Bone marrow (tissue), 2 donors: ENCODE results near the gene GPR176.
A peak's percentile ranks its signal among the peaks of the same experiment; 100 is the strongest.

Source experiments
- DNase-seq, 2 donors: peaks; one replicate each; lab custom pipeline; 2025; lab: John Stamatoyannopoulos, UW

Gene GPR176, protein sequence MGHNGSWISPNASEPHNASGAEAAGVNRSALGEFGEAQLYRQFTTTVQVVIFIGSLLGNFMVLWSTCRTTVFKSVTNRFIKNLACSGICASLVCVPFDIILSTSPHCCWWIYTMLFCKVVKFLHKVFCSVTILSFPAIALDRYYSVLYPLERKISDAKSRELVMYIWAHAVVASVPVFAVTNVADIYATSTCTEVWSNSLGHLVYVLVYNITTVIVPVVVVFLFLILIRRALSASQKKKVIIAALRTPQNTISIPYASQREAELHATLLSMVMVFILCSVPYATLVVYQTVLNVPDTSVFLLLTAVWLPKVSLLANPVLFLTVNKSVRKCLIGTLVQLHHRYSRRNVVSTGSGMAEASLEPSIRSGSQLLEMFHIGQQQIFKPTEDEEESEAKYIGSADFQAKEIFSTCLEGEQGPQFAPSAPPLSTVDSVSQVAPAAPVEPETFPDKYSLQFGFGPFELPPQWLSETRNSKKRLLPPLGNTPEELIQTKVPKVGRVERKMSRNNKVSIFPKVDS

DNA sequence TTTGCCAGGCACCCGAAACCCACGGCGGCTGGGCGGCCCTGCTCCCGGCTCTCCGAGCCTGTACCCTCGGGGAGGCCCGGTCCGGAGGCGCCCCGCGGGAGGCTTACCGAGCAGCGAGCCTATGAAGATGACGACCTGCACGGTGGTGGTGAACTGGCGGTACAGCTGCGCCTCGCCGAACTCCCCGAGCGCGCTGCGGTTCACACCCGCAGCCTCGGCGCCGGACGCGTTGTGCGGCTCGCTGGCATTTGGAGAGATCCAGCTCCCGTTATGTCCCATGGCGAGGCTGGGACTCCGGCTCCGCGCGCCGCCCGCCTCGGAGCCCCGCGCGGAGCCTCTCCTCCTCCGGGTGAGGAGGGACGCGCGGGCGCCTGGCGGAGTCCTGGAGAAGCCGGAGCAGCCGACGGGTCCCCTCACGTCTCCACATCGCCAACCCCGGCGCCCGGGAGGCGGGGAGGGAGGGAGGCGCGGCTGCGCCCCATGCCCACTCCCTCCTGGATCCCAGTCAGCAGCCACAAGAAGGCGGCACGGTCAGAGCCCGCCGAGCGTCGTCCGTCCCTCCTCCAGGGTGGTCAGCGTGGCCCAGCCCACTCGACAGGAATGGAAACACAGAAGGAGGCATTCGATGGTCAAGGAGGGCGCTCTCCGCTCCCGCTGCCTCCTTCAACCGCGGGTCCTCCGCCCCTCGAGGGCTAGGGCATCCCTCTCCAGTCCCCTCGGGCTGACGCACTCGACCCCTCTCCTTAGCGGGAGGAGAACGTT is at the start of gene GPR176:
Gene GPR176, minus strand, starts transcription at position 519 of the 762 bp plus-strand sequence. Its CDS starts 240 bp downstream, at position 279.
- peak in 1 of 2 donors; percentile 23 for DNase-seq

DNA sequence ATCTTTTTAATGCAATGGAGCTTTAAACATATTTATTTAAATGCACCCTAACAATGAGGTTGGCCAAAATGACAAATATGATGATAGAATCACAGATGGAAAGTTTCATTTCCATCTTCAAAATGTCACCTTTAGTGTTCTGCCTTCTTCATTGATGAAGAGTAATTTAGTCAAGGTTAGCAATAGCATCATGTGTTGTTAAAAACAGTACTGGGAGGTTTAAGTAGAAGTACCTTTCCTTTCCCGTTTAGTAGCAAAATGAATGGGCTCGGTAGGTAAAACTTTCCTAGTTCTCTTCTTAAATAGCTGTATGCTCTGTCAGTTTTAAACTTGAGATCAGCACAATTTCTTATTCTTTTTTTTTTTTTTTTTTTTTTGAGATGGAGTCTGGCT is 48.9 kb upstream of the GPR176 start:
- no peak for DNase-seq

DNA sequence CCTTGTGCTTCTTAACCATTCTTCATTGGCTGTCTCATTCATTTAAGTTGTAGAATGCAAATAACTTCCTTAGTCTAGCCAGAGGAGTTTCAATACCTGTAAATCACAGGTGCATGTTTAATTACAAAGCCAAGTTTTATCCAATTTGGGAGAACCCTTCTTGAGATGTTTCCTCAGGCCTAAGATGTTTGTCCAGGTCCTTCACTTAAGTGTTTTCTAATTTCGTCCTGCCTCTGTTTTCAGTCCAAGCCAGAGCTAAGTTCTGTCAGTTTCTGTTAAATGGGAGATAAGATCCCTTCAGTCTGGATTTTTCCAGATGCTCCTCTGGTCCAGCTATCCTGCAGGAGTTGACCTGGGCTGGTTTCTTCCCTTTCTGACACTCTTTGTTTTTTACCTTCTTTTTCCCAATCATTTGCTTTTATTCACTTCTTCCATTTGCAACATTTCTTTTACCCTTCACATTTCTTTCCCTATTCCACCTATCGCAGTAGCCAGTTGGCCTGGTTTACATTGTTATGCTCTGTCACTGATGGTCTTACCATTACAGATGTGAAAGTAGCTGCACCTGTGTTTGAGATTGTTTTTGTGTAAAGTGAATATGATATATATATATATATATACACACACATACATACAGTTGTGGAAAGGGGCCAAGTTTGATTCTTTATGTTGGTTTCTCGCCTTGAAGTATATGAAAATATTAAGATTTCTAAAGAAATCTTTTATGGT is 48.4 kb upstream of the GPR176 start:
- no peak for DNase-seq

DNA sequence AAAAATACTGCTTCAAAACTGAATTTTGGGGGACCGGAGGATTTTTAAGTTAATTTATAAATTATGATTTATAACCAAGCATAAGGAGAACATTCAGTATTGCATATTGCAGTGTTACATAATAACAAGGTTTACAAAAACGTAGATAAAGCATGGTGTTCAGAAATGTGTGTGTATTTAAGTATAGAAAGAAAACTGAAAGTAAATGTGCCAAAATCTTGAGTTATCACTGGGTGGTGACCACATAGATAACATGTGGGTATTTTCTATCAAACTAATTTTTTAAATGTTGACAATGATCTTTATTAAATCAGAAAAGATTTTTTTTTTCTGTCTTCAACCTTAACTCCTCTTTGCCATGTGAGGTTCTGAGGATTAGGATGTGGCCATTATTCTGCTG is 46.5 kb upstream of the GPR176 start:
- DNase-seq: no peak

DNA sequence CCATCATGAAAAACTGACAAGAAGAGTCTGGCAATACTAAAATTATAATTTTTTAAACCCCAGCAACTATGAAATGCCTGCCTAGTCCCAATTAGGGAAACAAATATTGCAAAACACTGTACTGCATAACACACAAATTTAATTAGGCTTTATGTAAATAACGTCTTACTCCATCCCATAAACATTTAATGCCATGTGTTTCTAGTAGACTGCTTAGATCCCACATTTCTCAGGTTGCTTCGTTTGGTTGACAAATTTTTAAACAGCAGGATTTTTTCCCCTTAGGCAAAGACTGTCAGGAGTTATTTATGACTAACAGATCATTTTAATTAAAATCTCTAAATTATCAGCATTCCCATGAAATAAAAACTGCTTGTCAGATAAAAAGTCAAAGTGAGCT is 43.7 kb upstream of the GPR176 start:
- DNase-seq: no peak

DNA sequence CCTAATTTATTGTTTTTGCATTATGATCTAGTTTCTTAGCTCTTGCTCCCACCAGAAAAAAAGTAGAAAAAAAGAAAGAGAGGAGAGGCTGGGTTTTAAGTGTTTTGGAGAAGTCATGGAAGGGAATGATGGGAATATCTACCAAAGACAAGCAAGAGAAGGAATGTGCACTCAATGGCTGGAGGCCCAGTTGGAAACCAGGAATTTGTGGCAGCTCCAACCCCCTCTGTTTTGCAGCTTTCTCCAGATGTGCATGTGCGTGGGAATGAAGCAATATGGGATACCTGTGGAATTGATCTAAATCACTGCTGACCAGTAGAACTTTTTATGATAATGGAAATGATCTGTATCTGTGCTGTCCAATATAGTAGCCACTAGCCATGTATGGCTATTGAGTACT is 41.0 kb upstream of the GPR176 start:
- DNase-seq: no peak

DNA sequence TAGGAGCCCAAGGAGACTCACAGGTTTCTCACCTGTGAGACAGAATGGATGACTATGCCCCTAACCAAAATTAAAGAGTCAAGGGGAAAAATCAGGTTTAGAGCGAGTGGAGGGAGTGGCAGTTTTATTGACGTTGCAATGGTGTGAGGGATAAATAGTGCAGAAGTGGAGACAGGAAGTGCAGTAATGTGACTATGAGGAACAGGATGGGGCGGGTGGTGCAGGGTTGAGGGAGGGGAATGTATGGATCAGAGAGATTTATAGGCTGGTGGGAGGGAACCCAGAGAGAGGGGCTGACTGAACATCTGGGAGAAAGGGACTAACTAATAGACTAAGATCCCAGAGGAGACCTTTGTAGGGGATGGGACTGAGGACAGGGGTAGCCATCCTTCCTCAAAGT is 40.3 kb upstream of the GPR176 start:
- DNase-seq: peak in 1 of 2 donors; percentile 7

DNA sequence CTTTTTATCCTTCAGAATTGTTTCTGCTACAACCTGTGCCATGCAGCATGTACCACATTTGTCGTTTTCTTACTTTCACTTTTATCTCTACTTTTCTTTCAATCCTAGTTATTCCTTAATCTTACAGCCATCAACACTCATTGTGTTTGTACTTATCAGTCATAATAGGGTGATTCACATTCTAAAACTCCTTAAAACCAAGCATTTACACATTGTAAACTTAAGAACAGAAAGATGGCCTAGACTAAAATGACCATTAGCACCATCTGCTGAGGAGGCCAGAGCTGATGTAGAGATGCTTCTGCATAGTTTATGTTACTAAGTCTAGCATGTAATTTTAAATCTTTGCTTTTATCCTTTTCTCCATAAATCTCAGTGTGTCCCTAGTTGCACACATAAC is 39.3 kb upstream of the GPR176 start:
- no peak for DNase-seq

DNA sequence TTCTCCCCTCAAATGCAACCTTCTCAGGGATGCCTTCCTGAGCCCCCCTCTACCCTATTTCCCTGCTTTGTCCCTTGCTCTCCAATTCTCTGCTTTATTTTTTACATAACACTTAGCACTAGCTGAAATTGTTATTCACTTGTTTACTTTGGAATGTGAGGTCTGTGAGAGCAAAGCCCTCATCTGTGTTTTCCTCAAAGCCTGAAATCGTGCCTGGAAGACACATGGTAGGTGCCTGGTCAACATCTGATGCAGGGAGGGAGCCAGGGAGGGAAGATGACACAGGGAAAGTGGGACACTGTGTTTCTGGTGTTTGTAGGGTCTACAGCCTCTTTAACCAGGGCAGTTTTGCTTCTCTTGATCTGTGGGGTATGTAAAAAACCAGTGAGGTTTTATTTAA is 37.4 kb upstream of the GPR176 start:
- DNase-seq: no peak

DNA sequence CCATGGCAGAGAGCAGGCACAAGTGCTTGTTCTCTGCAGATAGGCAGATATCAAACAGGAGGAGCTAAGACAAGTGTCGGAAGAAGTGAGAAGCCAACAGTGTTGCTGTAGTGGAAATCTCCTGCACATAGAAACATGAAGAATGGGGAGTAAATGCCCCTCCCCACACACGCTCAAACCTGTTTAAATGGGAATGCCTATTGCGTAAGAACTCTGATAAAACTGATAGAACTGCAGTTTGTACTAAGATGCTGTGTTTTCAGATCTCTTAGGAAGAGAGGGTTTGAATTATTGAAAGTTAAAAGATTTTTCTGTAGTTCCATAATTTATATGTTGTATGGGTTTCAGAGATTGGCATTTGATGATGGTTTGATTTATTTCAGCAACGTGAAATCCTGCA is 33.5 kb upstream of the GPR176 start:
- no peak for DNase-seq

DNA sequence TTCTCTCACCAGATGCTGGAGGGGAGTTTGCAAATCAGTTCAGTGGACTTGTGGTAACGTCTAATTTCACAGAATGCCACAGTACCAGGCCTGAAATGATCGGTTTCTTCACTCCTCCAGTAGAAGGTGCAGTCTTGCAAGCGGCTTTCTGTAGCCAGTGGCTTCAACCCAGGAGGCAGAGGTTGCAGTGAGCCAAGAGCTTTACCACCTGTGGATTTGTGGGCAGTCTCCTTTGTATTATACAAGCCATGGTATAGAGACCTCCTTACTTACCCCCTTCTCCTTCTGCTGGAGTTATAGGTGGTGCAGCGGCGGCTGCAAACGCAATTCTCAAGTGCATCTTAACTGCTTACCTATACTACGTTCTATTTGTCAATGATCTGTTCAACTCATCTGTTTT is 31.5 kb upstream of the GPR176 start:
- DNase-seq: no peak

DNA sequence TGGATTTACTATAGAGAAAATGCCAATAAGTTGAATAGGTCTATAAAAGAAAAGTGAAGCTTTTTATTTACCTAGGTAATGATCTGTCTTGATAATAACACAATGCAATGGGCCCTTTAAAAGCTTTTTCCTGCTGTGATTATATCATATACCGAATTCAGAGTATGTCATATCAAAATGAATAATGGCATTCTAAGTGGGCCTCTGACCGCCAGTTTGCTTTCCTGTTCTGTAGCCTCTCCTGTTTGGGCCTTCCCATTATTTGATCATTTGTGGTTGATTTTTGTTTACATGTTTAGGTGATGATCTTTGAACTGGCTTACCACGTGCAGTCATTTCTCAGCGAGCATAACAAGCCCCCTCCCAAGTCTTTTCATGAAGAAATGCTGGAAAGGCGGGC is 28.8 kb upstream of the GPR176 start:
- DNase-seq: no peak

DNA sequence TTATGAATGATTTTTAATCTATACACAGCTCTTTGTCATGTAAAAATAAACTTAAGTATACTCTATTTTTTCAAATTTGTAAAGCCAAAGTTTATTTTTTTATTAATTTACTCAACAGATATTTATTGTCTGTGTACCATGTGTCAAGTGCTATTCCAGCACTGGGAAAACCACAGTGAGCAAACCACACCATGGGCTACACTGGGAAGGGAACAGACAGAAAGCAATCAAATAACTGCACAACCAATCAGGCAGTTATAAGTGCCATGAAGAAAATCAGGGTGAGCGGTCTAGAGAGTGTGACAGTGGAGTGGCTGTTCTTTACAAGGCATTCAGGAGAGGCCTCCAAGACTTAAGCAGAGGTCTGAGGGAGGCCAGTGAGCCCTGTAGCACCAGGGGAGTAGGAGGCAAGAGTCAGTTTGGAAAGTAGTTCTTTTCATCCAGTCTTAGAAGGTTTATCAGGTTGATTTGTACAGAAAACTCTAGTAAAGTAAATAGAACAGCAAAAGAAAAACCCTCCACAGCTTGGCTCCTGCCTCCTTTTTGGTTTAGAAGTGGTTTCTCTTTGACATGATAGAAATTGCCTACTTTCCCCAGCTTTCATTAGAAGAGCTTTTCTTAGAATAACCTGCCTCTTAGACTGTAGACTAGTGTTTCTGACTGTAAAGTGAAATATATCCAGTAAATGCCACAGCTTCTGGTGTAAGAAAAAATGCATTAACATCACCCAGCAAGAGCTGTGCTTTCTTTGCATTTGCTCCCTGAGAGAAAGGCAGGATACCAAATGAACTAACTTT is 27.5 kb upstream of the GPR176 start:
- DNase-seq: no peak

DNA sequence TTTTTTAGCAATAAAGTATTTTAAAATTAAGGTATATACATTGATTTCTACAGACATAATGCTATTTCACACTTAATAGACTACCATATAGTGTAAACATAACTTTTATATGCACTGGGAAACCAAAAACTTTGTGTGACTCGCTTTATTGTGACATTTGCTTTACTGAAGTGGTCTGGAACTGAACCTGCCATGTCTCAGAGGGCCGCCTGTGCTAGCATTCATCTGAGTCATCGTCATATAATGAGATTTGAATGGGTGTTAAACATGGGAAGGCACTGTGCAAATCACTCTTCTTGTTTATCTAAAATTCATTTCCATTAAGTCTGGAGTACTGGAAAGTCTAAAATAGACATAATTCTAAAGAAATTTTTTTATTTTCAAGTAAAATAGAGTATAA is 26.8 kb upstream of the GPR176 start:
- no peak for DNase-seq

DNA sequence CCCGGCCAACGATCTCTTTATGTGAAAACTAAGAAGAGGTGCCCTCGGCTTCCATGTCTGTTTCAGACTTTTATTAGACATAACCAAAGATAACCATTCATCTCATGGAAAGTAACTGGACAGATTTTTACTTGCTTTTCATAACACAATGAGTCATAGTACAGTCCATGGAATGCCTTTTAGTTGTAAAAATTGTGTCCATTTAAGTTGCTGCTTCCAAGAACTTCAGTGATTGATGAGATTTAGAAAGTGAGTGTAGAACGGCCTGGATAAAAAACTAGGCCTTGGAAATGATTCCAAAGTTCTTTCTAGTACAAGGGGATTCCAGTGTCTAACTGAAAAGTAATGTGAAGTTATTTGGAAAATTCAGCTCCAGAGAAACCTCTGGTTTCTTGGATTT is 24.7 kb upstream of the GPR176 start:
- DNase-seq: no peak

DNA sequence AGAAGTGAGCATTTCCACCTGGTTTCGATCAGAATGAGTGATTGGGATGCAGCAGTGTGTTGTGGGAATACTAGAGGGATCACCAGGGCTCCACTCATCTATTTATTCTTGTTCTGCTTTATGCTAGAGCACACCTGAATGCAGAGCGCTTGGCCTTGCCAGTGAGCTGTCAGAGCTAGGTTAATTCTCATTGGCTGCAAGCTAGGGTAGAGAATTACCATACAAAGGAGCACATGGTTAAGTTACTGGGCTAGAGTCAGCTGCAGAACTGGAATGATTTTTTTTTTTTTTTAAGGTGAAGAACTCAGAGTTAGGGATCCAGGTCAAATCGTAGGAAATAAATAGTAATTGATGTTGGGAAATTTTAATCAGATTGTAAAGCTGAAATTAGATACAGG is 22.7 kb upstream of the GPR176 start:
- DNase-seq: no peak

DNA sequence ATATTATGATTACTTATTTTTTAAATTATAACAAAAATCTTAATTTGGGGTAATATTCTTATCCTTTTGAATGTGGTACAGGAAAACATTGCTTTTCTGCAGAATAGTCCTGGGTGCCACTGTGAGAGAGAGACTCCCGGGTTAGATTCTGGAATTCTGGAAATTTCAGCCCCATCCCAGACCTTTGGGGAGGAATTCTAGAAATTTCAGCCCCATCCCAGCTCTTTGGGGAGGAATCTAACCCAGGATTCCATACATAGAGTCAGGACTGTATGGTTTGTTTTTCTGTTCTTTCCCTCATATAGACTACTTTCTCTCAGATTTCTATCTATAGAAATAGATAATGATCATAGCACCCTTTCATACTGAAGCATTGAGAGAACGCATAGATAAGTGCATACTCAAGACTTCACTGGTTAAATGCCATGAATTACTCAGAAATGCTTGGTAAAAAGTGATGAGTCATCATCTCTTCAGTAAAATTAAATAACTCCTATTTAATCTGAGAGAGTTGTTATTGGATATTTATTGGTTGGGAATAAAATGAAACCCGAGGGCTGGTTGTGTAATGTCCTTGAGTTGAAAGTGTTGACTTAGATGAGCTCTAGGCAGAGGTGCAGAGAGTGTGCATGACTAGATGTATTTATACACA is 22.2 kb upstream of the GPR176 start:
- no peak for DNase-seq

DNA sequence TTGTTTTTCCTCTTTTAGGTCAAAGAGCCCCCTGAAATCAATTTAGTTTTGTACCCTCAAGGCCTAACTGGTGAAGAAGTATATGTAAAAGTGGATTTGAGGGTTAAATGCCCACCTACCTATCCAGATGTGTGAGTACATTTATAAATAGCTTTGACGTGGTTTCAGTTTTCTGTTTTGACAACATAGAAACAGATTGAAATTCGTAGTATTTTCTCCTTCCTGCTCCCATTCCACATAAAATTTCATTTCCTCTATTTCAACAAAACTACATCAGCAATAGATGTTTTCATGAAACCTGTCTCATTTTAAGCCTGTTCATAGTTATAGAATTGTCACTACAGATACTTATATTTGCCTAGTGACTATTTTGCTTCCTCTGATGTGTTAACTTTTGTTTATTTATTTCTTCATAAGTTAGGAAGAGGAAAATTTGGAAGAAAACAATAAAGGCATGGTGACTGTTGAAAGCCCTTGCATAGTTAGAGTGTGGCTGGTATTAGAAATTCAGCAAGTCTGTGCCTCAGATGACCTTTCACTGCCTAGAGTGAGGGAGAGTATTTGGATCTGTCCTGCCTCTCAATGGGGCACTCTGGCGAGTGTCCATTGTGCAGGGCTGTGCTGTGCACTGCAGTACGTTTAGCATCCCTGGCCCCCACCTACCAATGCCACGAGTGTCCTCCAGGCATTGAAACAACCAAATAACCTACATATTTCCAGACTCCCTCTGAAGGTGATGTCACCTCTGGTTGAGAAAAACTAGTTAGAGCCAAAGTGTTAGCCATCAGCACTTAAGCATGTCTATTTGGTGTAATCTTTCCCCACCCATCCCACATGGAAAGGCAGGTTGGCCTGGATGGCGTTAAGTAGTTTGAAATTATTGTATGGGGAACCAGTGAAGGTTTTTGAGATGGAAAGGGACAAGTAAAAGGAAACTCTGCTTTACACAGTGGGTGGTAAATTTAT is 19.7 kb upstream of the GPR176 start:
- DNase-seq: peak in 1 of 2 donors; percentile 13

DNA sequence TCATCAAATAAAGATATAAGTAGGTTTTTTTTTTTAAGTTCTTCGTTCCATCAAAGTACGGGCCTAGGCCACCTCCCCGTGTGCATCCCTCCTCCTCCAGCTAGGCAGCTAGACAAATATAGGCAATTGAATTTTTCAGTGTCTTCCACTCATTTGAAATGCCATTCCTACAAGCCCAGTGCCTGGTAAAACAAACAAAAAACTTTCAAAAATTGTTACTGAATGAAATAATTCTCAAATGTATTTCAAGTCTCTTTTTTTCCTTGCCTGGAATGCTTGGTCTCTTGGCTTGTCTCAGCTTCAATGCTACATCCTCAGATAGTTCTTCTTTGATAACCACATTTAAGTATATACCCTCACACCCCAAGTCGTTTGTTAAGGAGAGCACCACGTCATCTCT is 17.6 kb upstream of the GPR176 start:
- DNase-seq: no peak

DNA sequence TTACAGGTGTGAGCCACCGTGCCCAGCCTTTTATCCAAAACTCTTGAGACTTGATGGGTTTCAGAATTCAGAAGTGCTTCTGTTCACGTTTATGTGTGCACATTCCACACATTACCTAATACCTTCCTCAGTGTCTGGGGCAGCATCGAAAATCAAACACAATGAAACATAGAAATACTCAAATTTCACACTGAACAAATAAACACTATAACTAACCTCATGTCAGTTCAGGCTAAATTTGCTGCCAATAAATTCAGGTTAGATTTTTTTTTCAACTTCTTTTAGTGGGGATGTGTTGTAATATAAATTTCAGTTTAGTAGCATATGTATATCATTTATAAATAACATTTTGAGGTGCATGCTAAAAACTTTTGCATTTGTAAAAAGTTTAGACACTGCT is 16.6 kb upstream of the GPR176 start:
- DNase-seq: no peak
